T-helper 17 cell (primary cell): ENCODE measurements around the gene TFPT. TPM values are rescaled to one million over a fixed set of nuclear protein-coding genes. Genes with fewer than 3 reads are reported as not detected.

Experiments
- ATAC-seq: fragments of 150-1000 bp; cut with Tn5 transposase; 2 replicates; pipeline ENCODE4 v1.10.0; 2021; ENCODE audit warnings: mild to moderate bottlenecking, moderate library complexity
- DNase-seq, 3 donors: peaks; one replicate each; pipeline versions ENCODE4 v3.0.0 to v3.0.0-alpha.2; 2020 to 2021
- H3K9me3 ChIP-seq: one replicate; pipeline ENCODE4 v1.7.0; 2013; ENCODE audit warnings: low read length, mild to moderate bottlenecking; ENCODE audit not compliant: control insufficient read depth, poor library complexity, severe bottlenecking
- H3K27ac Mint-ChIP-seq: one replicate; pipeline ENCODE4 v1.8.0; 2022; ENCODE audit warnings: mild to moderate bottlenecking, moderate library complexity, mixed read lengths
- H3K27me3 Mint-ChIP-seq: one replicate; pipeline ENCODE4 v1.8.0; 2022; ENCODE audit warnings: mixed read lengths
- H3K36me3 Mint-ChIP-seq: one replicate; pipeline ENCODE4 v1.8.0; 2022; ENCODE audit warnings: low read depth, mixed read lengths
- H3K4me1 Mint-ChIP-seq: one replicate; pipeline ENCODE4 v1.8.0; 2022; ENCODE audit warnings: mild to moderate bottlenecking, mixed read lengths
- H3K4me3 Mint-ChIP-seq: one replicate; pipeline ENCODE4 v1.8.0; 2022; ENCODE audit warnings: mild to moderate bottlenecking, moderate library complexity, mixed read lengths
- total RNA-seq, 4 donors: library from RNA in 2 of 4; stranded (reverse) in 2 of 4; gene quantifications; one replicate each; pipeline ENCODE4 v1.2.3 and lab custom pipeline; 2022 to 2026

TFPT gene
- total RNA-seq, 2 donors from 2014 or later = 14.9 TPM

DNA sequence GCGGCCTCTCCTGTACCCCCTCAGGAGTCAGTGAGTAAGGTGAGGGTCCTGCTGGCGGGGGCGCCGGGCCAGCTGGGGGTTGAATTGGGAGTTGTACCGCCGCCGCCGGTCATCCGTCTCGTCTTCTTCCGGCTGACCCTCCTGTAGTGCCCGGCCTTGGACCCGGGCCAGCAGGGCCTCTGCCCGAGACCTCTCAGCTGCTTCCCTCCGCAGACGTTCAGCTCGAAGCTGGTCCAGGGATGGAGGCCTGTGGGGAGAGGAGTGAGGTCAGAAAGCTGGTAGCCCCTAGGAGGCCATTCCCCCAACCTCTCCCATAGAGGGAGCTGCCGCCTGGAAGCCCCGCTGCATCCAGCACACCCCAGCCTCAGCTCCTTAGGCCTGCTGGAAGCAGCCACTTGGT, 40.2 kb upstream of the TFPT start:
- H3K36me3 Mint-ChIP-seq = peaks cover 12% of the 10 kb centered on the region
- H3K4me1 Mint-ChIP-seq = peaks cover 42% of the 10 kb centered on the region
- no peak for ATAC-seq
- H3K27me3 Mint-ChIP-seq = no peaks in the 10 kb centered on the region
- H3K4me3 Mint-ChIP-seq = no peak overlapping the region
- H3K9me3 ChIP-seq = no peaks in the 10 kb centered on the region
- no peak for DNase-seq
- H3K27ac Mint-ChIP-seq = peak overlapping the region; percentile 41

DNA sequence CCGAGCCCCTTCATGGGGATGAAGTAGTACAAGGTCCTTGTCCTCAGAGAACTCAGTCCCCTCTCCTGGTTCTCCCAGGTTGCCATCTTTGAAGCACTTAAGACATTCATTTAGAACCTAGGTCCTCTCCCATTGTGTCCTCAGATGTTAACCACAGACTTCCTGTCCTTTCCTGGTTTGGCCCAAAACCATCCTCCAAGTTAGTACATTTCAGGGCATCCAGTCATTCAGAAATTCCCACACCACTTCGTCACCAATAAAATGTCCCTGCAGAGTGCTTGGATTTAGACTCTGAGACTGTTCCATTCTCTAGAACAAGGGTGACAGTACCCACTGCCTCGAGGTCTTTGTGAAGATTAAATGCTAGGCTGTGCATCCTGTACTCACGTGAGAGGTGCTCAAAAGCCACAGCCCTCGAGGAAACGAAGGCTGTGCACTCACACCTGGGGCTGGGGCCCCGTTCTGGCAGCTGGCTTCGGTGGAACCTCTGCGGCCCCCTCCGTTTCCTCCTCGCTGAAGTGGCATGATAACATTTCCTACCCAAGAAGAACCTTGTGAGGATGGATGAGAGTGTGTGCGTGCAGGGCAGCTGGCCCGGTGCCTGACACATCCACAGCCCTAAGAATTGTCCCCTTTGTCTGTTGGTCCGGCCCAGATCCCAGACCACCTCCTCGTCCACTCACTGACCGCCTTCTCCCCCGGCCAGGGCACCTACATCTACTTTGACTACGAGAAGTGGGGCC, 39.3 kb upstream of the TFPT start:
- no peaks in the 10 kb centered on the region for H3K27me3 Mint-ChIP-seq
- ATAC-seq (peak; percentile 3), DNase-seq (no peak)
- no peaks in the 10 kb centered on the region for H3K9me3 ChIP-seq
- H3K4me3 Mint-ChIP-seq = peak overlapping the region; percentile 25
- peaks cover 37% of the 10 kb centered on the region for H3K4me1 Mint-ChIP-seq
- peaks cover 14% of the 10 kb centered on the region for H3K36me3 Mint-ChIP-seq
- H3K27ac Mint-ChIP-seq = peak overlapping the region; percentile 81

DNA sequence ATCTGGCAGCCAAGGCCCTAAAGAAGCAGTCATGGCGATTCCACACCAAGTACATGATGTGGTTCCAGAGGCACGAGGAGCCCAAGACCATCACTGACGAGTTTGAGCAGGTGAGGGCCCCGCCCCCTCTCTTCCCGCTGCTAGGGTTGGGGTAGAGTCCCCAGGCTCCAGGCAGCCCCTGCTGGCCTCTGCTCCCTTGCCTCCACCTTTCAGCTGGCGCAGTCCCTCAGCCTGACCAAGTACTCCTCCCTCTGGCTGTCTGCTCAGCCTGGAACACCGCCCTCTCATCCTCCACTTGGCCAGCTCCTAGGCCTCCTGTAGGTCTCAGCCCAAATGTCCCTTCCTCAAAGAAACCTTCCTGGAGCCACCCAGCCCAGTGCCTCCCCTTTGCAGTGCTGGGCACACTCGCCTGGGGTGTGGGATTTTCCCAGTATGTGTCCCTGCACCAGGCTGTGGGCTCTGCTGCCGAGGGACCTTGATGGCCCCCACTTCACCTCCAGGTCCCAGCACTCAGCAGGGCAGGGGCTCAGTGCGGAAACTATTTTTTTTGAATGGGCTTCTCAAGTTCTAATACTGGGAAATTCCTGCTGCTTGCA, 38.4 kb upstream of the TFPT start:
- peaks cover 36% of the 10 kb centered on the region for H3K4me1 Mint-ChIP-seq
- H3K9me3 ChIP-seq = no peaks in the 10 kb centered on the region
- no peak for DNase-seq
- H3K27ac Mint-ChIP-seq = peak overlapping the region; percentile 81
- peak overlapping the region; percentile 25 for H3K4me3 Mint-ChIP-seq
- H3K36me3 Mint-ChIP-seq = peaks cover 14% of the 10 kb centered on the region
- ATAC-seq = no peak
- H3K27me3 Mint-ChIP-seq = no peaks in the 10 kb centered on the region

GRCh38 chr19:54152878-54153524, 37.5 kb upstream of the TFPT start:
- peaks cover 14% of the 10 kb centered on the region for H3K36me3 Mint-ChIP-seq
- H3K4me3 Mint-ChIP-seq = peak overlapping the region; percentile 45

GRCh38 chr19:54152267-54152666, 36.8 kb upstream of the TFPT start:
- no peaks in the 10 kb centered on the region for H3K9me3 ChIP-seq
- Mint-ChIP-seq H3K4me3 (no peak overlapping the region), H3K4me1 (peaks cover 30% of the 10 kb centered on the region), H3K27me3 (no peaks in the 10 kb centered on the region), H3K36me3 (peaks cover 14% of the 10 kb centered on the region), H3K27ac (no peak overlapping the region)
- ATAC-seq (no peak), DNase-seq (no peak)

More at GRCh38 chr19:54152878-54153524, 37.5 kb upstream of the TFPT start:
- H3K27ac Mint-ChIP-seq = peak overlapping the region; percentile 81
- no peak for DNase-seq
- H3K9me3 ChIP-seq = no peaks in the 10 kb centered on the region
- no peaks in the 10 kb centered on the region for H3K27me3 Mint-ChIP-seq
- ATAC-seq = no peak
- peaks cover 30% of the 10 kb centered on the region for H3K4me1 Mint-ChIP-seq

DNA sequence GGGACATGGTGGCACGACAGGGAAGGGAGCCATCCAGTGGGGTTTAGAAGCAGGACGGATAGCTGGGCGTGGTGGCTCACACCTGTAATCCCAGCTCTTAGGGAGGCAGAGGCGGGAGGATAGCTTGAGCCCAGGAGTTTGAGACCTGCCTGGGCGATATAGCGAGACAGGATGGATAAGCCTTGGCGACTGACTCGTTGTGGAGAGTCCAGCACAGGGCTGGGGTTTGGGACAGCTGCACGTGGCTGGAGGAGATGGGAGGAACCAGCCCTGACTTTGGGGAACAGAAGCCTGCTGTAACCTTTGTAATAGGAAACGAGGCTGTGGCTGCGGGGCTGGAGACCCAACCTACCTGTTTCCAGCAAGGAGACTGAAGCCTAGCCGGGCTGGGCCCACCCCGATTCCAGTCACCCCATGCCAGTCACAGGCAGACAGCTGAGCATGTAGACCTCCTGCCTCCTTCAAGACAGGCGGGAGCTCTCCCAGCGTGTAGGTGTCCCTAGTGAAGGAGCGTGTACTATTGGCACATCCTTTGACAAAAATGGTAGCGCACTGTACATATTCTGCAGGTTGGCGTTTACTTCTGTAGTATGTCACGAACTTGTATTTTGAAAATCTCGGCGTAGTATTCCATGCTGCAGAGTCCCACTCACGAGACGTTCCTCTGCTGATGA, 36.0 kb upstream of the TFPT start:
- ATAC-seq = no peak
- Mint-ChIP-seq H3K4me3 (no peak overlapping the region), H3K27ac (no peak overlapping the region), H3K4me1 (peaks cover 25% of the 10 kb centered on the region), H3K27me3 (no peaks in the 10 kb centered on the region), H3K36me3 (peaks cover 11% of the 10 kb centered on the region)
- DNase-seq = no peak
- H3K9me3 ChIP-seq = no peaks in the 10 kb centered on the region

GRCh38 chr19:54149021-54149812, 33.8 kb upstream of the TFPT start:
- Mint-ChIP-seq H3K36me3 (peaks cover 18% of the 10 kb centered on the region), H3K27me3 (no peaks in the 10 kb centered on the region), H3K27ac (peak overlapping the region; percentile 86), H3K4me3 (no peak overlapping the region), H3K4me1 (peaks cover 22% of the 10 kb centered on the region)
- DNase-seq = no peak
- no peaks in the 10 kb centered on the region for H3K9me3 ChIP-seq
- ATAC-seq = no peak

- Mint-ChIP-seq H3K27ac (peak overlapping the region; percentile 86), H3K27me3 (no peaks in the 10 kb centered on the region), H3K4me1 (peaks cover 20% of the 10 kb centered on the region), H3K4me3 (no peak overlapping the region), H3K36me3 (peaks cover 17% of the 10 kb centered on the region)
- ATAC-seq = no peak
- H3K9me3 ChIP-seq = no peaks in the 10 kb centered on the region
- no peak for DNase-seq
These were observed 32.7 kb upstream of the TFPT start for GRCh38 chr19:54148158-54148557.

- Mint-ChIP-seq H3K36me3 (peaks cover 17% of the 10 kb centered on the region), H3K27ac (peak overlapping the region; percentile 16), H3K4me1 (peaks cover 20% of the 10 kb centered on the region), H3K27me3 (no peaks in the 10 kb centered on the region), H3K4me3 (no peak overlapping the region)
- ATAC-seq (no peak), DNase-seq (no peak)
- H3K9me3 ChIP-seq = no peaks in the 10 kb centered on the region
These were observed 32.2 kb upstream of the TFPT start for GRCh38 chr19:54147676-54148075.

GRCh38 chr19:54145541-54146158, 30.2 kb upstream of the TFPT start:
- DNase-seq (no peak), ATAC-seq (no peak)
- Mint-ChIP-seq H3K27ac (no peak overlapping the region), H3K27me3 (no peaks in the 10 kb centered on the region), H3K4me3 (no peak overlapping the region), H3K36me3 (peaks cover 20% of the 10 kb centered on the region), H3K4me1 (peaks cover 29% of the 10 kb centered on the region)
- no peaks in the 10 kb centered on the region for H3K9me3 ChIP-seq

GRCh38 chr19:54142166-54142780, 26.8 kb upstream of the TFPT start:
- no peaks in the 10 kb centered on the region for H3K9me3 ChIP-seq
- H3K4me3 Mint-ChIP-seq = no peak overlapping the region
- no peak overlapping the region for H3K27ac Mint-ChIP-seq
- peaks cover 37% of the 10 kb centered on the region for H3K4me1 Mint-ChIP-seq
- DNase-seq (no peak), ATAC-seq (no peak)
- peaks cover 17% of the 10 kb centered on the region for H3K36me3 Mint-ChIP-seq
- no peaks in the 10 kb centered on the region for H3K27me3 Mint-ChIP-seq

- H3K4me3 Mint-ChIP-seq = no peak overlapping the region
- ATAC-seq = no peak
- H3K4me1 Mint-ChIP-seq = peaks cover 41% of the 10 kb centered on the region
These were observed 25.9 kb upstream of the TFPT start for GRCh38 chr19:54141356-54141755.

More at GRCh38 chr19:54141356-54141755, 25.9 kb upstream of the TFPT start:
- no peak overlapping the region for H3K27ac Mint-ChIP-seq
- no peaks in the 10 kb centered on the region for H3K9me3 ChIP-seq
- no peaks in the 10 kb centered on the region for H3K27me3 Mint-ChIP-seq
- H3K36me3 Mint-ChIP-seq = peaks cover 15% of the 10 kb centered on the region
- no peak for DNase-seq
